OCI-LY7 (cell line): ENCODE measurements around the gene GLYAT.

Source experiments
- CTCF ChIP-seq: fragments of 200-600 bp; sonication (generic); conservative IDR thresholded peaks from 2 replicates; pipeline ENCODE4 v1.5.1; 2014; ENCODE audit warnings: mild to moderate bottlenecking, antibody characterized with exemption, low read length, moderate library complexity, mixed read lengths
- EZH2phosphoT487 ChIP-seq: fragments of 200-600 bp; sonication (generic); IDR thresholded peaks from 2 replicates; pipeline ENCODE4 v1.6.1; 2018; ENCODE audit warnings: low read depth, borderline replicate concordance, mild to moderate bottlenecking, mixed run types, antibody characterized with exemption, low read length, moderate library complexity, mixed read lengths

- no peak for TF ChIP-seq CTCF
- TF ChIP-seq EZH2phosphoT487, result no peak
Observed at GRCh38 chr11:58739725-58740430, 8.1 kb upstream of the GLYAT start.
